HepG2 (cell line): ENCODE measurements around the gene PLGRKT. TPM values are rescaled to one million over a fixed set of nuclear protein-coding genes. Genes with fewer than 3 reads are reported as not detected.
A peak's percentile ranks its signal among the peaks of the same experiment; 100 is the strongest.

Experiments
- BRD4 ChIP-seq: sonication (generic); formaldehyde crosslinking; IDR thresholded peaks from 2 replicates; pipeline ENCODE4 v1.4.0; 2020; ENCODE audit warnings: missing genetic modification reagents
- DR1 ChIP-seq: sonication (generic); formaldehyde crosslinking; IDR thresholded peaks from 2 replicates; pipeline ENCODE4 v1.8.0; 2021; ENCODE audit warnings: mild to moderate bottlenecking, missing genetic modification reagents, inconsistent platforms
- ELF4 ChIP-seq: sonication (generic); formaldehyde crosslinking; IDR thresholded peaks from 2 replicates; pipeline ENCODE4 v1.5.0; 2020; ENCODE audit warnings: missing genetic modification reagents, mild to moderate bottlenecking, moderate library complexity, borderline replicate concordance
- GZF1 ChIP-seq: sonication (generic); formaldehyde crosslinking; IDR thresholded peaks from 2 replicates; pipeline ENCODE4 v1.5.1; 2020; ENCODE audit warnings: mild to moderate bottlenecking, missing genetic modification reagents
- HOXA9 ChIP-seq: sonication (generic); formaldehyde crosslinking; IDR thresholded peaks from 2 replicates; pipeline ENCODE4 v1.8.1; 2022; ENCODE audit warnings: missing genetic modification reagents, mild to moderate bottlenecking, moderate library complexity, borderline replicate concordance
- PITX1 ChIP-seq: sonication (generic); formaldehyde crosslinking; IDR thresholded peaks from 2 replicates; pipeline ENCODE4 v1.5.1; 2020; ENCODE audit warnings: mild to moderate bottlenecking, missing genetic modification reagents
- PRDM15 ChIP-seq: sonication (generic); formaldehyde crosslinking; IDR thresholded peaks from 2 replicates; pipeline ENCODE4 v1.4.0; 2020; ENCODE audit warnings: missing genetic modification reagents
- PRDM4 ChIP-seq: sonication (generic); formaldehyde crosslinking; IDR thresholded peaks from 2 replicates; pipeline ENCODE4 v1.9.0; 2021; ENCODE audit warnings: missing genetic modification reagents, borderline replicate concordance
- SATB2 ChIP-seq: sonication (generic); formaldehyde crosslinking; IDR thresholded peaks from 2 replicates; pipeline ENCODE4 v1.5.0; 2020; ENCODE audit warnings: missing genetic modification reagents
- ZBTB10 ChIP-seq: sonication (generic); formaldehyde crosslinking; IDR thresholded peaks from 2 replicates; pipeline ENCODE4 v1.4.0; 2020; ENCODE audit warnings: missing genetic modification reagents, borderline replicate concordance
- ZNF703 ChIP-seq: sonication (generic); formaldehyde crosslinking; IDR thresholded peaks from 2 replicates; pipeline ENCODE4 v1.5.1; 2020; ENCODE audit warnings: missing genetic modification reagents, mild to moderate bottlenecking, moderate library complexity, borderline replicate concordance
- polyA plus RNA-seq, 8 experiments: library from polyadenylated mRNA; depleted of rRNA in 3 of 8; stranded (reverse) in 7 of 8; unstranded in 1 of 8; fragments of >200 nt; fragmentation: Illumina TruSeq in 4 of 8; extraction: Trizol in 4 of 8; gene quantifications; 2 replicates each; pipeline versions ENCODE4 v1.2.1 to v1.2.3, GENCODE V29; 2011 to 2016; ENCODE audit warnings: low read depth in 4 of 8, missing spikeins in 1 of 8, mixed read lengths in 1 of 8; ENCODE audit not compliant: insufficient read depth in 1 of 8
- total RNA-seq, 5 experiments: library from RNA; depleted of rRNA; stranded (reverse); fragments of >200 nt; fragmentation: Illumina TruSeq; extraction: Trizol; gene quantifications; 2 replicates each; pipeline ENCODE4 v1.2.3, GENCODE V29; 2016; ENCODE audit warnings: low read depth in 1 of 5

PLGRKT gene
- total and polyA plus RNA-seq, 2 of the 13 experiments (the other 11 are each of a cell fraction or from before 2014, with no cell fraction given), result 5.0 to 15.8 TPM

- TF ChIP-seq ZBTB10 (CRISPR knock-in tag) (peak; percentile 42; the same call in 1 of the 2 replicates), ELF4 (peak; percentile 58; the same call in 1 of the 2 replicates), PRDM4 (CRISPR knock-in tag) (no peak), DR1 (peak; percentile 87), GZF1 (peak; percentile 54; the same call in 1 of the 2 replicates), ZNF703 (CRISPR knock-in tag) (no peak), PITX1 (CRISPR knock-in tag) (0 out of 2 replicates have a peak, but pooled peaks have one; percentile 26), PRDM15 (CRISPR knock-in tag) (peak; percentile 89), BRD4 (peak; percentile 86; the same call in 1 of the 2 replicates), HOXA9 (CRISPR knock-in tag) (no peak), SATB2 (CRISPR knock-in tag) (0 out of 2 replicates have a peak, but pooled peaks have one; percentile 73)
These were observed at the start of gene PLGRKT (continued) for GRCh38 chr9:5437254-5438216.
